Measurements from ENCODE around the gene PARVB. TPM values are rescaled to one million over a fixed set of nuclear protein-coding genes. Genes with fewer than 3 reads are reported as not detected.

Gene PARVB
- total and polyA plus RNA-seq, 2 donors (not counting 3 experiments of a cell fraction or from before 2014, with no cell fraction given): 155 to 162 TPM

- Histone ChIP-seq H3K27me3 (ENCODE audit: control insufficient read depth in 2 of 2, insufficient read depth in 2 of 2, low read length in 2 of 2) (no peaks in the 10 kb centered on the region), H3K4me3 (replicated peaks in 1 of 3; ENCODE audit: insufficient read depth in 1 of 3, low read depth in 1 of 3, low read length in 3 of 3) (no peak overlapping the region), H3K9me3 (replicated peaks; ENCODE audit: control insufficient read depth, insufficient read depth, low read length) (no peaks in the 10 kb centered on the region), H3K36me3 (ENCODE audit: control insufficient read depth in 2 of 2, extremely low read depth in 1 of 2, insufficient read depth in 2 of 2, low read length in 2 of 2) (no peaks in the 10 kb centered on the region), H3K4me1 (ENCODE audit: control insufficient read depth, extremely low read depth, insufficient read depth, low read length) (no peaks in the 10 kb centered on the region), H4K20me1 (replicated peaks; ENCODE audit: control insufficient read depth, extremely low read depth, insufficient read depth, low read length) (no peaks in the 10 kb centered on the region), H3K9ac (replicated peaks; ENCODE audit: extremely low read depth, insufficient read depth, low read length) (no peak overlapping the region), H3K9me1 (replicated peaks; ENCODE audit: control insufficient read depth, extremely low read depth, insufficient read depth, low read length) (no peaks in the 10 kb centered on the region), H3K79me2 (ENCODE audit: control insufficient read depth, insufficient read depth, low read length) (no peaks in the 10 kb centered on the region), H3K4me2 (ENCODE audit: insufficient read depth, low read length) (no peak overlapping the region), H2AFZ (ENCODE audit: low read depth, low read length) (no peak overlapping the region), H3K27ac (ENCODE audit: insufficient read depth, low read depth, low read length) (no peak overlapping the region)
- BruUV-seq (replicated peaks): no TSS peak
- dilution Hi-C loops (cut with MboI; ENCODE audit: extremely low pct_ligation_motif_present, low sequenced_read_pairs) (no loop called here), intact Hi-C loops (cut with micrococcal nuclease) (no loop called here)
- no peak for DNase-seq (ENCODE audit: low read depth, low spot score)
- no peak for FAIRE-seq
- ChIA-PET POLR2A (no interaction called here), CTCF (no interaction called here)
- TF ChIP-seq GATA2 (IDR thresholded peaks at IDR 0.05; ENCODE audit: insufficient read depth, insufficient read length, low read depth, low read length) (no peak), POLR2AphosphoS5 (IDR thresholded peaks at IDR 0.05; ENCODE audit: insufficient read depth, low read depth, low read length) (no peak), MYC (IDR thresholded peaks at IDR 0.05; ENCODE audit: low read depth, low read length) (no peak), MAX (IDR thresholded peaks at IDR 0.05; ENCODE audit: insufficient read depth, insufficient read length) (no peak), JUN (IDR thresholded peaks at IDR 0.05; ENCODE audit: borderline replicate concordance, insufficient read depth, insufficient read length, low read depth) (no peak), EZH2 (IDR thresholded peaks at IDR 0.05; ENCODE audit: borderline replicate concordance, low read depth, low read length, severe bottlenecking) (no peak), CTCF (IDR thresholded peaks at IDR 0.05; ENCODE audit: extremely low read depth in 1 of 2, insufficient read depth in 1 of 2, low read depth in 1 of 2, low read length in 2 of 2) (no peak), POLR2A (IDR thresholded peaks at IDR 0.05; ENCODE audit: low read depth, low read length) (no peak)
Measured at GRCh38 chr22:44199866-44200265, 175.8 kb downstream of the PARVB start.

All from endothelial cell of umbilical vein (primary cell).